ENCODE results near the gene AP3S1. TPM values are rescaled to one million over a fixed set of nuclear protein-coding genes. Genes with fewer than 3 reads are reported as not detected.

AP3S1 gene
- total RNA-seq, 1 donor from 2014 or later, result 157 TPM

DNA sequence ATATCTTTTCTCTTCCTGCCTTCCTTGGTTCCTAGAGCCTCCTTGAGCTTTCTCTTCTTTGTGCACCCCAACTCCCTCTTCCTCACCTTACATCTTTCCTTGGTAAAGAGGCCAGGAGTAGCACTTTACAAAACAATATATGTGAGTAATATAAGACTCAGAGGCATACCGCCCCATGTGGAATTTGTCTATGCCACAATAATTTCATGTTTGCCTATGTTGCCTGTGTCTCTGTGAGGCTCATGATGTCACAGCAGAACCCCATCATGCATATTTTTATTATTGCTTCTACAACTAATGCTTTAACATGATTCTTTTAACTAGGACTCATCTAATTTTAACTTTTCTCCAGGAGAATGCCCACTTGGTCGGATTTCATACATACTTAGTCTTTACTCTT, 105.5 kb downstream of the AP3S1 start:
- Histone ChIP-seq H3K79me2 (ENCODE audit: low read depth) (no peaks in the 10 kb centered on the region), H2AFZ (replicated peaks) (no peak overlapping the region), H3K4me2 (no peak overlapping the region), H3K36me3 (no peaks in the 10 kb centered on the region), H3K4me1 (no peaks in the 10 kb centered on the region), H4K20me1 (ENCODE audit: low read depth) (no peaks in the 10 kb centered on the region), H3K27ac (no peak overlapping the region), H3K9ac (no peak overlapping the region), H3K4me3 (no peak overlapping the region), H3K27me3 (no peaks in the 10 kb centered on the region), H3K9me3 (ENCODE audit: low read depth) (no peaks in the 10 kb centered on the region), H3F3A (ENCODE audit: low read depth) (no peaks in the 10 kb centered on the region)
- no peak for DNase-seq (ENCODE audit: low spot score)
- H3K27ac Mint-ChIP-seq, result no peak overlapping the region
- H3K9me3 Mint-ChIP-seq, result peaks cover 3% of the 10 kb centered on the region
- no peak for TF ChIP-seq EZH2phosphoT487 (IDR thresholded peaks at IDR 0.05)
- TF ChIP-seq, protein P1, sequence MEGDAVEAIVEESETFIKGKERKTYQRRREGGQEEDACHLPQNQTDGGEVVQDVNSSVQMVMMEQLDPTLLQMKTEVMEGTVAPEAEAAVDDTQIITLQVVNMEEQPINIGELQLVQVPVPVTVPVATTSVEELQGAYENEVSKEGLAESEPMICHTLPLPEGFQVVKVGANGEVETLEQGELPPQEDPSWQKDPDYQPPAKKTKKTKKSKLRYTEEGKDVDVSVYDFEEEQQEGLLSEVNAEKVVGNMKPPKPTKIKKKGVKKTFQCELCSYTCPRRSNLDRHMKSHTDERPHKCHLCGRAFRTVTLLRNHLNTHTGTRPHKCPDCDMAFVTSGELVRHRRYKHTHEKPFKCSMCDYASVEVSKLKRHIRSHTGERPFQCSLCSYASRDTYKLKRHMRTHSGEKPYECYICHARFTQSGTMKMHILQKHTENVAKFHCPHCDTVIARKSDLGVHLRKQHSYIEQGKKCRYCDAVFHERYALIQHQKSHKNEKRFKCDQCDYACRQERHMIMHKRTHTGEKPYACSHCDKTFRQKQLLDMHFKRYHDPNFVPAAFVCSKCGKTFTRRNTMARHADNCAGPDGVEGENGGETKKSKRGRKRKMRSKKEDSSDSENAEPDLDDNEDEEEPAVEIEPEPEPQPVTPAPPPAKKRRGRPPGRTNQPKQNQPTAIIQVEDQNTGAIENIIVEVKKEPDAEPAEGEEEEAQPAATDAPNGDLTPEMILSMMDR (IDR thresholded peaks at IDR 0.05), result no peak
- no peak for TF ChIP-seq EZH2 (IDR thresholded peaks at IDR 0.05)
- no peaks in the 10 kb centered on the region for H3K4me1 Mint-ChIP-seq
- no peaks in the 10 kb centered on the region for H3K27me3 Mint-ChIP-seq (ENCODE audit: insufficient read depth, low read depth)
- no peak overlapping the region for H3K4me3 Mint-ChIP-seq
- H3K36me3 Mint-ChIP-seq, result no peaks in the 10 kb centered on the region

GRCh38 chr5:115948091-115948534, 106.4 kb downstream of the AP3S1 start:
- Mint-ChIP-seq H3K27me3 (ENCODE audit: insufficient read depth, low read depth) (no peaks in the 10 kb centered on the region), H3K36me3 (no peaks in the 10 kb centered on the region), H3K27ac (no peak overlapping the region), H3K4me1 (no peaks in the 10 kb centered on the region), H3K4me3 (no peak overlapping the region), H3K9me3 (no peaks in the 10 kb centered on the region)
- Histone ChIP-seq H3K9me3 (ENCODE audit: low read depth) (no peaks in the 10 kb centered on the region), H3K27ac (no peak overlapping the region), H3K4me3 (no peak overlapping the region), H3F3A (ENCODE audit: low read depth) (no peaks in the 10 kb centered on the region), H4K20me1 (ENCODE audit: low read depth) (no peaks in the 10 kb centered on the region), H2AFZ (replicated peaks) (no peak overlapping the region), H3K27me3 (no peaks in the 10 kb centered on the region), H3K36me3 (no peaks in the 10 kb centered on the region), H3K79me2 (ENCODE audit: low read depth) (no peaks in the 10 kb centered on the region), H3K9ac (no peak overlapping the region), H3K4me2 (no peak overlapping the region), H3K4me1 (no peaks in the 10 kb centered on the region)
- DNase-seq (ENCODE audit: low spot score), result no peak
- TF ChIP-seq EZH2phosphoT487 (IDR thresholded peaks at IDR 0.05) (no peak), EZH2 (IDR thresholded peaks at IDR 0.05) (no peak)
- TF ChIP-seq, protein P1 (IDR thresholded peaks at IDR 0.05), result no peak

DNA sequence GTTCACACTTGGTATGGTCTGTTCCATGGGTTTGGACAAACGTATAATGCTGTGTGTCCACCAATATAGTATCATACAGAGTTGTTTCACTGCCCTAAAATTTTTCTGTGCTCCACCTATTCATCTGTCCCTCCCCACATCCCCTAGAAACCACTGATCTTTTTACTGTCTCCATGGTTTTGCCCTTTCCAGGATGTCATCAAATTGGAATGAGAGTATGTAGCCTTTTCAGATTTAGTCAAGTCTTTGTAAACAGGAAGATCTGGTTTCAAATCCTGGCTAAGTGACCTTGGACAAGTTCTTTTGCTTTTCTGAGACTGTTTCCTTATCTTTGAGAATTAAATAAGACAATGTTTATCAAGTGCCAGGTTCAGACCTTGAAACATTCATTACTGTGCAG, 107.4 kb downstream of the AP3S1 start:
- no peak for TF ChIP-seq EZH2phosphoT487 (IDR thresholded peaks at IDR 0.05)
- TF ChIP-seq EZH2 (IDR thresholded peaks at IDR 0.05), result no peak
- TF ChIP-seq, protein P1 (IDR thresholded peaks at IDR 0.05), result no peak
- no peaks in the 10 kb centered on the region for H3K4me1 ChIP-seq
- H3K36me3 Mint-ChIP-seq, result no peaks in the 10 kb centered on the region

More for the DNA sequence above, 107.4 kb downstream of the AP3S1 start:
- Histone ChIP-seq H3K27me3 (no peaks in the 10 kb centered on the region), H4K20me1 (ENCODE audit: low read depth) (no peaks in the 10 kb centered on the region), H2AFZ (replicated peaks) (no peak overlapping the region), H3K4me3 (no peak overlapping the region), H3K9ac (no peak overlapping the region), H3F3A (ENCODE audit: low read depth) (no peaks in the 10 kb centered on the region), H3K9me3 (ENCODE audit: low read depth) (no peaks in the 10 kb centered on the region), H3K4me2 (no peak overlapping the region), H3K79me2 (ENCODE audit: low read depth) (no peaks in the 10 kb centered on the region), H3K36me3 (no peaks in the 10 kb centered on the region), H3K27ac (no peak overlapping the region)
- Mint-ChIP-seq H3K27ac (no peak overlapping the region), H3K4me1 (no peaks in the 10 kb centered on the region), H3K27me3 (ENCODE audit: insufficient read depth, low read depth) (no peaks in the 10 kb centered on the region), H3K4me3 (no peak overlapping the region), H3K9me3 (no peaks in the 10 kb centered on the region)
- no peak for DNase-seq (ENCODE audit: low spot score)
